ENCODE measurements around the gene TTC28.
"Not testable (repeated sequence)": the region's sequence is repeated elsewhere in the genome, so short reads cannot be mapped to it uniquely, and the experiment has no call there.

Gene TTC28

DNA sequence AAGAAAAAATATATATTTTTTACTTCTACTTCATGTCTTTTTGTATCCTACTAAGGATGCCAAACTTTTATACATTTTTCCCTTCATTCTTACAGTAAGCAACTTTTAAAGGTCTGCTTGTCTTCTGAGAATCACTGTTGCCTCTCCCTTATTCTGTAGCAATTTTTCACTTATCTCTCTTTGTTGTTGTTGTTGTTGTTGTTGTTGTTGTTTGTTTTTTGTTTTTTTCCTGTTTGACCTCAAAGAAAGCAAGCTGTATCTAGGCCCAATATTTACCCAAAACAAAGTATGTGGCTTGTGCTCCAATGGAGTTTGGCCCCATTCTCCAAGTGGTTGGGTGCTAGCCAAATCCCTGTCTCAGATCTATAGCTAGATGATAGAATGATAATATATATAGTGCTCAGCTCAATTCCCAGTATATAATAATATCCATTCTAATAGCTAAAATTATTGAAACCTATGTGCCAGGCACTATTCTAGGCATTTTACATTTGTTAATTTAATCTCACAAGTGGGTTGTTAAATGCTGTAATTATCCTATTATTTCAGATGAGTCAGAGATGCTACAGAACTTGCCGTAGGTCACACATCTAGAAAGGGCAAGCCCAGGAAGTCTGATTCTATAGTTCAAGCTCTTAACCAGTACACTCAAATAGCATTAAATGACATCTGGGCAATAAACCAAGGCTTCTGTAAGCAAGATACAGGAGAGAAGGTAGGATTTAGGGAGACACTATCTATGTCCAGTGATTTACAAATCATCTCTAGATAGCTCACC, 555.5 kb downstream of the TTC28 start:
- no peak for DNase-seq

DNA sequence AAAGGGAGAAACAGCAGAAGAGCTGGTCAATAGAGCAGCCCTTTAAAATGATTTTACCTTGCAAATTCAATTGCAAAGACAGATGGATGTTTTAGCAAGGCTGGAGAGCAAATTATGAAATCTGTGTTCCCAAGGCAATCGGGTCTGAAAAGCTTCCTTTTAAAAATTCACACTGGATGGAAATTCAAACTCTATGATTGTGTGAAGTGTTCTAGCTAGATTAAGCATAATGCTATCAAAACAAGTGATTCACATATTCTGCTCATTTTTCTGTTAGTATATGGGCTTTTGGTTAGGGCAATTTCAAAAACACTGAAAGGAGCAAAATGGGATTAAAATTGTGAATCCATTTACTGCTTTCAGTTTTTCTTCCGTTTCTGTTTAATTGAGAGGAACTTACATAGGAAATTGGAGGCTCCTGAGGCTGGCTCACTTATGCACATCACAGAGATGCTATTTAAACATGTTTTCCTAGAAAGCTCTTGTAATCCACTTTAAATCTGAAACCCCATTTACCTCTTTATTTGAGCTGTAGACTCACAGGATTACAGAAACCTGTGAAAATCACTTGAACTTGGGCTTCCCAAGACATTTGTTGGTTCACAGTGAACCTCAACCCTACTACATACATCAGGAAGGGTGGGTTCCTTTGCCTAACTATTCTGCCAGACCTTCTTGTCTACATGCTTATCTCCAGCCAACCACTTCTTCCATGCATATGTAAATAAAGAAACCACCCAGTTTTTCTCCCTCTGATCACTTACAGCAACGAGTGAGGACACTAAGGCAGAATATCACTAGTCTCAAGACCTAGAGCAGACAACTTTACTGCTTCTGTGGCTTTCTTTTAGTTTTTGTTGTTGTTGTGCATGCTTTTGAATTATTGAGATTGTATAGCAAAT, 558.7 kb downstream of the TTC28 start:
- no peak for DNase-seq

DNA sequence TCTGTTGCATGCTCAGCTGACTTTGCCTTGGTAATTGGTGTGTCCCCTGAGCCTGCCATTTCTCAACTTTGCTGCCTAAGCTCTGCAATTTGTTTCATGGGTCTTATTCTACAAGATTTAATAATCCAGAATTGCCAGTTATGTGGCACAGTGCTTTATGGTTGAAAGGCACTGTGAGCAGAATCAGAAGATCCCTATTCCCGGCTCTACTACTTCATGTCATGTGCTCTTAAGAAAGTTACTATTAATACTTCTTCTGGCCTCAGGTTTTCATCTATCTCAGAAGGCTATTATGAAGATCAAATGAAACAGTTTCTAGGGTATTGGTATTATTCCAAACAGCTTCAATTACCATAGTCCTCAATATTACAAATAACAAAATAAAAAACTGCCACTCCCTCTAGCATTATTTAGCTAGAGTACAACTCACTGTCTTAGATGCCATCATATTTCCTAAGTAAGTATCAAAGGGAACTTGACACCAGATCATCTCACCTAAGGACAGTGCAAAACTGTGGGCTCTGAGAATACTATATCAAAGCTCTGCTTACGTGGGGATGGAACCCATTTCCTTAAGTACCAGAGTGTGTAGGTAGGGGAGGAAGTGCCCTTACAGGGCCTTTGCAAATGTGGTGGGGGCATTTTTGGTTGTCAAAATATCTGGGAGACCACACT, 560.5 kb downstream of the TTC28 start:
- no peak for DNase-seq

GRCh38 chr22:28116219-28116673, 563.4 kb downstream of the TTC28 start:
- DNase-seq, result no peak

DNA sequence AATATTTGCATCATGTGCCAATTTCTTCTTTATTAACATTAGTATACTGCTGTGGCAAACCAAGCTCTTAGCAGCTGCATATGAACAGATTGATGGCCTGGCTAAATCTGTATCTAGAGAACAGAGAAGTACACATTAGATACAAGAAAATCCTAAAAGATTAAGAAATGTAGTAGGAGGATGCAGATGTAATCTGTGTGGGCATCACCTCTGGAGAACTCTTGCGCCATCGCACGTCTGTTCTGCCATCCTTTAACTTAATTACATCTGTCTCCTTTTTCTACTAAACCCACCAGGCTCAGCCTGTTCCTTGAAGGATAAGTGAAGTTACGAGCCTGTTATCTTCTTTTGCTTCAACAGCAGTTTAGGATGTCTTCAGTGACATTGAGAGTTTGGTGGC, 564.2 kb downstream of the TTC28 start:
- DNase-seq, result no peak

DNA sequence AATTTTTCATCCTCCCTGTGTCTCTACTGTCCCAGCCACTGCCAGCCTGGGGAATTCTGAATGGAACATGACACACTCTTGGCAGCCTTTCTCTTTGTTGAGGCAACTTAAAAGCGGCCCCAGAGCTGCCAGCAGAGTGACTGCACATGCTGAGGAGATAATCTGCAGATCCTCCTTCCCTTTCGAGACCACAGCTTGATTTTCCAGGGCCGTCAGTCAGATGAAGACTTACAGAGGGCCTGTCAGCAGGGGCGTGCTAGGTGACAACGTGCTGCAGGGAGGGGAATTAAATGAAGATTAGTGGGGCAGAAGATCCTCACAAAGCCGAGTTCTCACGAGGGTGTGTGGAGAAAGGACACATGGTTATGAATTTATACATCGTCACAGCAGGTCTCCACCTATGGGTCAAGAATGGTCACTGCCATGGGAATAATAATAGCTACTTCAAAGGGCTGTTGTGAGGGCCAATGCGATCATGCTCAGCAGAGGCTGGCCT, 567.0 kb downstream of the TTC28 start:
- DNase-seq, result no peak

GRCh38 chr22:28112190-28112544, 567.5 kb downstream of the TTC28 start:
- no peak for DNase-seq

- DNase-seq, result no peak
Measured at GRCh38 chr22:28111501-28112189, 568.0 kb downstream of the TTC28 start.

GRCh38 chr22:28108851-28109250, 570.8 kb downstream of the TTC28 start:
- DNase-seq, result no peak

DNA sequence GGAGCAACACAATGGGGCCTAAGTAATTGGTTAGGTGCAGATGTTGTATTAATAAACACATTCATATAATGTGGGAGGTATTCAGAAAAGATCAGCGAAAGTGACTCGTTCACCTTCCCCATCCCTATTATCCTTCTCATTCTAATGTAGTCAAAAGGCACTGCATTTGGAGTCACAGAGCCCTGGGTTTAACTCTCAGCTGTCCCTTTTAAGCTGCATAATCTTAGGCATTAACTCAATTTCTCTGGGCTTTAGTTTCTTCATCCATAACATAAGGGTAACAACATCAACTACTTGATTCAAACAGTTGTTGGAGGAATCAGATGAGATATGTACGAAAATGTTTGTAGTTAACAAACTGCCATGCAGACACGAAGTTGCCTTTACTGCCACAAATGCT, 573.0 kb downstream of the TTC28 start:
- no peak for DNase-seq

- no peak for DNase-seq
Measured at GRCh38 chr22:28105988-28106387, 573.7 kb downstream of the TTC28 start.

- DNase-seq, result no peak
Measured at GRCh38 chr22:28105413-28105812, 574.2 kb downstream of the TTC28 start.

GRCh38 chr22:28103596-28103995, 576.0 kb downstream of the TTC28 start:
- DNase-seq, result no peak

GRCh38 chr22:28102151-28102812, 577.4 kb downstream of the TTC28 start:
- DNase-seq, result no peak

DNA sequence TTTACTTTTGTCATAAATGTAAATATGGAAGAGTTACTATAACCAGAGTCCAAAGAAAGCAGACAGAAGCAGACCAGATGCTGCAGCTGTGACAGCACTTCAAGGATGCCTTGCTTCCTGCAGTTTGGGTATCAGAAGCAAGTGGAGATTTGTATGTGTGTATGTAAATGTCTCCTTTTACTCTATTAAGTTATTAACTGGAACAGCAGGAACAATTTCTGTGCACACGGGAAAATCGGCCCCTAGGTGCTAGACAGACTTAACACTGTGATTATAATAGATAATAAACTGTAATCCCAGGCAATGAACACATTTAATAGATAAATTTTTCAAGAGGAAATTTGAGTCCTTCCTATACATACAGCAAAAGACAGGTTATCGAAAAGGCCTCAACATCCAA, 582.0 kb downstream of the TTC28 start:
- no peak for DNase-seq

- DNase-seq, result no peak
Measured at GRCh38 chr22:28096161-28096560, 583.5 kb downstream of the TTC28 start.

DNA sequence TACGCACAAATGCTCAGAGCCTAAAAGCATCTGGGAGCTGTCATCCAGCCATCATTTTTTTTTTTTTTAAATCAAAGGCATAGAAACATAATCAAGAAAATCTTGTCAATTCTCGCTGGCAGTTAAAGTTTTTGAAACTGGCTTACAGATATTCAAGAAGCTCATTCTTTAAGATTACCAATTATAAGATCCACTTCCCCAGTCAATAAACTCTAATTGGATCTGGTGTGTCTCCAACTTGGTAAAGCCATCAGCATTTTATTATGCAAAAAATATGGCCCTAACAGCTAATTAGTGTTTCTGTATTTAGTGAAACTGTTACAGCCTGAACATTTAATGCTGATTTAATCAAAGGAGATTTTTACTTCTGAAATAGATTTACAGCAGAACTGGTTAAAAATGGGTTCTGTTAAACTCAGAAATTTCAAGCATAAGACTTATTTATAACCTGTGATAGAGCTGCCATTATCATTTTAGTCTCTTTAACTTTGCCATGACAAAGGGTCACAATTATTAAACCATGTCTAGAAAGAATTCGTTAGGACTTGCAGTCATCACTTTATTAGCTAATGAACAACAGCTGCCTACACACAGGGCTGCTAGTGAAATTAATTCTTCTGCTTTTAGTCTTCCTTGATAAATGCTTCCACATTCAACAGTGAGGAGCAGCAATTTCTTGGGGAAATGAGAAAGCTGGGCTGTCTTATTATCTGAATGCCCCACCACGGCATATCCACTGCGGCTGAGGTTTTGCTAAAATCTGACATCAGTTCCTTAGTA, 584.1 kb downstream of the TTC28 start:
- DNase-seq, result no peak

DNA sequence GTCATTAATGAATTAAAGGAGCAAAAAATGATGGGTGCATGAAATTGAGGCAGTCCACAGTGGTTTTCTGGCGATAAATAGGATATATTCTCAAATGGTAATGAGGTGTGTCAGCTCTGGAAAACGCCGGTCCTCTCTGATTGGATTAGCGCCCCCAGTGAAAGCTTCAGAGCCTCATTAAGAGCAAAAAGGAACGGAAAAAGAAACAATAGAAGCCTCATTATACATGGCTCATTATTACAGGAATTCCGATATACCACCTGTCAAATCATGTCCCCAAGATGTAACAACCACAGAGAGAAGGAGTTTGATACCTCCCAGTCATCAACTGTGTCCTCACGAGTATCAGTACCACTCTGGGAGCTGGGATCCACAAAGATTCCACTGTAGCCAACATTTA, 584.9 kb downstream of the TTC28 start:
- DNase-seq, result no peak

- no peak for DNase-seq
Measured at GRCh38 chr22:28093711-28094110, 585.9 kb downstream of the TTC28 start.

GRCh38 chr22:28091486-28091885, 588.2 kb downstream of the TTC28 start:
- DNase-seq, result no peak

DNA sequence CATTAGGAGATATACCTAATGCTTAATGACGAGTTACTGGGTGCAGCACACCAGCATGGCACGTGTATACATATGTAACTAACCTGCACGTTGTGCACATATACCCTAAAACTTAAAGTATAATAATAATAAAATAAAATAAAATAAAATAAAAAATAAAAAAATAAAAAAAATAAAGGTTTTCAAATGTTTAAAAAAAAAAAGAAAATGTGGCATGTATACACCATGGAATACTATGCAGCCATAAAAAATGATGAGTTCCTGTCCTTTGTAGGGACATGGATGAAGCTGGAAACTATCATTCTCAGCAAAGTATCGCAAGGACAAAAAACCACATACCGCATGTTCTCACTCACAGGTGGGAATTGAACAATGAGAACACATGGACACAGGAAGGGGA, 590.1 kb downstream of the TTC28 start:
- DNase-seq, result not testable (repeated sequence)

All from CD4-positive, alpha-beta T cell treated with Interleukin-17A for 1 hour (primary cell).